Hindlimb muscle (tissue), 1 donor: ENCODE data around the gene SLC37A1. TPM values are rescaled to one million over a fixed set of nuclear protein-coding genes. Genes with fewer than 3 reads are reported as not detected.
A peak's percentile ranks its signal among the peaks of the same experiment; 100 is the strongest.

Experiments used
- DNase-seq: peaks from one replicate; pipeline ENCODE4 v3.0.0-alpha.2; 2013
- polyA plus RNA-seq: library from polyadenylated mRNA; unstranded; fragments of 120-200 nt; gene quantifications from one replicate; pipeline ENCODE4 v1.2.1, GENCODE V29; 2013; ENCODE audit not compliant: insufficient read length

Gene SLC37A1
- polyA plus RNA-seq, 1 donor: 2.5 TPM

GRCh38 chr21:42527489-42528158 lies 14.0 kb downstream of the SLC37A1 start:
- no peak for DNase-seq

DNA sequence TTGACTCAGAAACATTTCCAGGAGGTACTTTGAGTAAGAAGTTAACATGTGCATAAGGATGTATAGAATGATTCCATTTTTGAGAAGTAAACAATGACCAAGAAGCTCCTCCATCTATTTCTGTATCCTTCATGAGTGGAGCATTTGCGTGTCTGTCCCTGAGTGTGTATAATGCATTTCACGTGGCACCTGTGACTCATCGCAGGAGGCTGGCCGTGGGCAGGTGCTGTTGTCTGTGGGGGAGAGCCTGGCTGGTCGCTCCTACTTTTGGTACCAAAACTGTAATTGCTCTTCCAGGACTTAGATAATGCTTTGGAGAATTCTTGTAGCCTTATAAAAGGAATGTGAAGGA lies 16.5 kb downstream of the SLC37A1 start:
- no peak for DNase-seq

DNA sequence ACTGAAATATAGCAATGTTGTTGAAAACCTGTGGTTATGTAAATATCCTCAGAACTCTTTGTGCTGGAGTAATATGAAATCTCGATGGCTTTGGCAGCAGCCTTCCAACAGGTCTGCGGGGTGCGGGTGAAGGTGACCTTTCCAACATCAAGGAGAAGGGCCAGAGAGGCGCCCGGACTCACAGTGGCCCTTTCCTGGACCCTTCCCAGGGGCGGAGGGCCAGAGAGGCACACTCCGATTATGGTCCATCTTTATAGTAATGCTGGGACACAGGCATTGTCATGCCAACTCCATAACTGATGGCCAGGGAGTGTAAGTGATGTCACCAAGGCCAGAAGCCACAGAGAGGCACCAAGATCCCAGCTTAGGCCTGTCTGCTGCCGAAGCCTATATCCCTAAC lies 18.1 kb downstream of the SLC37A1 start:
- DNase-seq: no peak

- peak; percentile 56 for DNase-seq
Observed at GRCh38 chr21:42532466-42533181, 19.0 kb downstream of the SLC37A1 start.

GRCh38 chr21:42533306-42533962 lies 19.8 kb downstream of the SLC37A1 start:
- no peak for DNase-seq

DNA sequence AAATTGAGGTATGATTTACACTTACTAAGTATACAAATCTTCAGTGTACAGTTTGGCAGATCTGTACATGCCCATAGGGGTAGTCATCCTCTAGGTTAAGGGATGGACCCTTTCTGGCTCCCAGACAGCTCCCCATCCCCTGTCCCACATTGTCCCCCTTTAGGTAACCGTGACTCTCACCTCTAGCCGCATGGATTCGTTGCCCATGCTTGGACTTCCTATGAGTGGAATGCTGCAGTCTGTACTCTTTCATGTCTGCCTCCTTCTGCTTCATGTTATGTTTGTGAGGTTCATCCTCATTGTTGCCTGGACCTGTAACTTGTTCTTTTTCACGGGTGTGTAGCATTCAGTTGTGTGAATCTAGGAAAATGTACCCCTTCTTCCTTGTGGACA lies 20.3 kb downstream of the SLC37A1 start:
- no peak for DNase-seq

DNA sequence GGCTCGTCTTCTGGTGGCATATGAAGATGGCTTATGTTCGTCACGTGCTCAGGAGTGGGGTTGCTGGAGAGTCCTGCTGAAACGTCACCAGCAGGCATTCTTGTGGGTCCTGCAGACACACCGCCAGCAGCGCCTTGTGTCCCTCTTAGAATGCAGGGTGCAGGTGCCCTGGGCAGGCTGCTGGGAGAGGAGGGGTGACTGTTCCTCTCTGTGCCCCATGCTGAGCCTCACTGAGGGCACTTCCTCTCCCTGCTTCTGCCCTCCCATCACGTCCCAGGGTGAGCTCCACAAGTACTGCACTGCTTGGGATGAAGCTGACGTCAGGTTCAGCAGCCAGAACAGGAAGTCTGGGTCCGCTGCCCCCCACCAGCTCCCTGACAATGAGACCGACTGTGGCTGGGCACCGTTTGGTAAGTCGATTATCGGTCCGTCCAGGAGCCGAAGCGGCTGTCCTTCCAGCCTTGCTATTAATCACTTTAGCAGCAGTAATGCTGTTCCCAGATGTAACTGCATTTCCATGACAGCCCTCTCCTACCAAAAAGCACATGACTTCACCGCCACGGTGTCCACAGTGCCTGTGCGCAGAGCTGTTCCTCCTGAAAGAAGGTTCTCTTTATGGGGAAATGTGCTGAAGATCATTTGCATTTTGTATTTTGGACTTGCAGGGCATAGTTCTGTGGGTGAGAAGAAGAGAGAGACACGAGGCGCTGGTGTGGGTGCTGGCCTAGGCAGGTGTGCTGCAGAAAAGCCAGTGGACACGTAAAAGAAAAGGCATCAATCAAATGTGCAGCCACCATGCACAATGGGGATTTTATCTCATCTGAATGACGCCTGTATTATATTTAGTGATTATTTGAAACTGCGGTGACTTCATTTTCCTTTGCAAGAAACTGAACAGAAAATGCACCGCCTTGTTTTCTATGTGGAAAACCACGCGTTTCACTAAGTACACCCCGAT lies 21.0 kb downstream of the SLC37A1 start:
- DNase-seq: peak; percentile 74

DNA sequence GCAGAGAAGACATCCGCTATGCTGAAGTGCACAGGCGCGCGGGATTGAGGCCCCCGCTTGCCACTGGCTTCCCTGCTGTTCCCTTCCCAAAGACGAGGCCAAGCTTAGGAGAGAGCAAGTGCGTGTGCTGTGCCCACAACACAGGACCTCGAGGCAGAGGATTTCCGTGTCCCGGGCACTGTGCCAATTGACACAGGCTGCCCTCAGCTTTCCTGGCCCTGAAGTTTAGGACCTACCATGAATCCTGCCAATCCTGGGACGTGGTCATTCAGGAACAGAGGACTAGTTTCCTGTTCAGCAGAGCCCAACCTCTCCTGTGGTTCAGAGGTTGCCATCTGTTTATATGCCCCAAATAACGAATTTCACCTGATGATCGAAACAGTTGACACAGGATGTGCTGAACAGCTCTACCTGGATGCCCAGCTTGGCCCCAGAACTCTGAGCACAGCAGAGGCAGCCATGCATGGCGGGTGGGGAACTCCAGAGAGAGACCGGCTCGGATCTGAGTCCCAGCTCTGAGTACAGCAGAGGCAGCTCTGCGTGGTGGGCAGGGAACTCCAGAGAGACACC lies 22.0 kb downstream of the SLC37A1 start:
- no peak for DNase-seq

- no peak for DNase-seq
Observed at GRCh38 chr21:42536601-42537000, 22.9 kb downstream of the SLC37A1 start.

GRCh38 chr21:42537106-42537742 lies 23.6 kb downstream of the SLC37A1 start:
- no peak for DNase-seq

GRCh38 chr21:42538479-42539275 lies 25.0 kb downstream of the SLC37A1 start:
- DNase-seq: no peak

DNA sequence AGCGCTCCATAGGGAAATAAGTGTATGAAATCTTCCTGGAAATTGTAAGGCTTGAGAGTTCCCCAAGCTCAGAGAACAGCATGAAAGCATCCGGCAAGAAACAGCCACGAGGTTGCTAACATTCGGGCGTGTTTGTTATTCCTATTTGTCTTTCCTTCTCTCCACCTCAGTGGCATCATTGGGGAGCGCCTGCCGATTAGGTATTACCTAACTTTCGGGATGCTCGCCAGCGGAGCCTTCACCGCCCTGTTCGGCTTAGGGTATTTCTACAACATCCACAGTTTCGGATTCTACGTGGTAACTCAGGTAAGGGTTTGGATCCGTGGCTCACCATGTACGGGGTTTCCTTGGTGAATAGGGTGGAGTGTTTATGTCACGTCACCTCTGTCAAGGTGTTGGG lies 25.7 kb downstream of the SLC37A1 start:
- DNase-seq: no peak

GRCh38 chr21:42539931-42540343 lies 26.3 kb downstream of the SLC37A1 start:
- DNase-seq: no peak

DNA sequence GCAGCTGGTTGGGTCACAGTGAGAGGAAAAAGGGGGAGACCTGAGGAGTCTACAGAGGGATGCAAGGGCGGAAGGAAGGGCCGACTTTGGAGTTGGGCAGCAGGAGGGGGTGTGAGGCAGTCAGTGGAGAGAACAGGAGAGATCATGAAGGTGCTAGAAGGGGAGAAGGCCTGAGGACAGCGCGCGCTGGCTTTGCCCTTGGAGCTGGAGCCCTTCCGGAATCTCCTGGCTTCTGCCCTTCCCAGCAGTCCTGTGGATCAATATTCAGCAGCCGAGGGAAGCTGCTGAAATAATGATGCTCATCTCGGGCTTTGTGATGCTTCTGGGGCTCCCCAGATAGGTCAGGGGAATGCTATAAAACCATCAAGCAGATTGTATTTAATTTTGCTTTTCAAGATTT lies 26.7 kb downstream of the SLC37A1 start:
- DNase-seq: no peak

DNA sequence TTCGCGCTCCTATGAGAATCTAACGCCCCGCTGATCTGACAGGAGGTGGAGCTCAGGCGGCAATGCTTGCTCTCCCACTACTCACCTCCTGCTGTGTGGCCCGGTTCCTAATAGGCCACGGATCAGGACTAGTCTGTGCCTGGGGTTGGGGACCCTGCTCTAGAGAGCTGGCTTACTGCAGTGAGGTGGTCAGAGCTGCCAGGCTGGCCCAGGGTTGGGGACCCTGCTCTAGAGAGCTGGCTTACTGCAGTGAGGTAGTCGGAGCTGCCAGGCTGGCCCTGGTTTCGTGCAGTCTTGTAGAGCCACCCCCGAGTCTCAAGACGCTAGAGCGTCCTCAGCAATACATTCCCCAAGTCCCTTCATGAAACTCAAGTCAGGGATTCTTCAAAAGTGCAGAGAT lies 27.5 kb downstream of the SLC37A1 start:
- no peak for DNase-seq

DNA sequence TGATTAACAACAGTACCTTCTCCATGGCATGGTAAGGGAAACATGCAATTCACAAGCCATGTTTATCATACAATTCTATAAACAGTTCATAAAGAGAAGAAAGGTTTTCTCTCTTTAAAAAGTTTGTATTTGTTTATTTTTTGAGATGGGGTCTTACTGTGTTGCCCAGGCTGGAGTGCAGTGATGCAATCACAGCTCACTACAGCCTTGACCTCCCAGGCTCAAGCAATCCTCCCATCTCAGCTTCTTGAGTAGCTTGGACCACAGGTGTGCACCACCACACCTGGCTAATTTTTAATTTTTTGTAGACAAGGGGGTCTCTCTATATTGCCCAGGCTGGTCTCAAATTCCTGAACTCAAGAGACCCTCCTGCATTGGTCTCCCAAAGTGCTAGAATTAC lies 28.0 kb downstream of the SLC37A1 start:
- no peak for DNase-seq

DNA sequence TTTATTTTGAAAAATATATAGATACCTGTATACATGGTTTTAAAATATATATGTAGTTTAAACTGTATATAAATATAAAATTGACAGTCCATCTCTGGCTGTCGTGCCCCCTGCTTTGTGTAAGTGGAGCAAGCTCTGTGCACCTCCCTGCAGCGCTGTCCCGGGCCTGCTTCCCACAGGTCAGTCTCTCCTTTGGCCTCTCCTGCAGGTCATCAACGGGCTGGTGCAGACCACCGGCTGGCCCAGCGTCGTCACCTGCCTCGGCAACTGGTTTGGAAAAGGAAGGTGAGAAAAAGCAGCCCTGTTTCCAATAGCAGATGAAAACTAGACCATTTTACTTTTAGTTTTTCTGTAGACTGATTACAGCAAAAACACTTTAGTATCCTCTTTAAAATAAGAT lies 28.5 kb downstream of the SLC37A1 start:
- DNase-seq: no peak

GRCh38 chr21:42542596-42542995 lies 28.9 kb downstream of the SLC37A1 start:
- no peak for DNase-seq

DNA sequence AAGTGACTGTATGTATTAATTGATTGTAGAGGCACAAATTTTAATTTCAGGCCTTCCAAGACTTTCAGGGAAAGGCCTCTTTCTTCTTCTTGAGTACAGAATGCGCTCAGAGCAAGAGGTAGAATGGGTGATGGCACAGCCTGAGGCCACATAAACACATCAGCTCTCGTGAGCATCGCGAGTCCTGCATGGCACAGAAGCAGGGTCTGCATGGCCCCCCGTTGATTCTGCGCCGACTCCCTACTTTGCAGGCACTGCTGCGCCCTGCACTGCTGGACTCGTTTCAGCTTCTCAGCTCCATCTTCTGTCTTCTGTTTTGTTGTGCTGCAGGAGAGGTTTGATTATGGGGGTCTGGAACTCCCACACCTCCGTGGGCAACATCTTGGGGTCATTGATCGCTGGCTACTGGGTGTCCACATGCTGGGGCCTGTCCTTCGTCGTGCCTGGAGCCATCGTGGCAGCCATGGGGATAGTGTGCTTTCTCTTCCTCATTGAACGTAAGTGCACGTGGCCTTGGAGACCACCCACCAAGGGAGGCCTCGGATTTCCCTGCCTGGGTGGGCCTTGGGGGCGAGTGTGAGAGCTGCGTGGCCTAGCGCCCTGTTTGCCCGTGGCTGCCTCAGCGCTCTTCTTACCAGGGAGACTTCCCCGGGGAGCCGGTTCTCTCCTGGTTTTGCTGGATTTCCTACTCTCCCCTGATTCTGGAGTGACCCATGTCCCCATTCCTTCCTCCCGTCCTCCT lies 29.6 kb downstream of the SLC37A1 start:
- no peak for DNase-seq

- DNase-seq: no peak
Observed at GRCh38 chr21:42544544-42544943, 30.9 kb downstream of the SLC37A1 start.
